Ishikawa (cell line): ENCODE results near the gene TOP2A.

Source experiments
- CEBPB ChIP-seq: IDR thresholded peaks from 2 replicates; pipeline ENCODE4 v1.6.1; 2012
- TEAD4 ChIP-seq: IDR thresholded peaks from 2 replicates; pipeline ENCODE4 v1.6.1; 2012

DNA sequence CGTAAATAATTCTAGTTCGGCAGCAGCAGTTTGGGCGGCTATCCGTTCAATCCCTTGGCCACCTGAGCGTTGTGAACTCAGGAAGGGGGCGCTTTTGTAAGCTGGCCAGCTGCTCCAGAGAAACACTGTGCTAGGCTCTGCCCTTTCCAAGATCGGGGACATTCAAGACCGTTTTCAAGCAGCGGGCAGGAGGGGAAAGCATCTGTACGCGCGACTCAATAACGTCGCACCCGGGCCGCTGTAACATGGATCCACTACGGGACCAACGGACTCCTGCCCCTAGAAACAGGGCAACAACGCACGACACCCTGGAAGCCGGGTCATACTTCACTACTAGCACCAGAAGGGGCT, 463 bp downstream of the TOP2A start:
- no peak for TF ChIP-seq TEAD4
- TF ChIP-seq CEBPB = no peak
